CD14-positive monocyte (primary cell): ENCODE results near the gene EFCC1. TPM values are rescaled to one million over a fixed set of nuclear protein-coding genes. Genes with fewer than 3 reads are reported as not detected.
A peak's percentile ranks its signal among the peaks of the same experiment; 100 is the strongest.

ENCODE experiments used
- DNase-seq, 3 donors: peaks; one replicate each; pipeline ENCODE4 v3.0.0-alpha.2; 2011 to 2022
- H2AFZ ChIP-seq: 2 replicates; pipeline ENCODE4 v1.6.0; 2012; ENCODE audit warnings: mild to moderate bottlenecking, low read depth, low read length, inconsistent platforms; ENCODE audit not compliant: insufficient read depth, poor library complexity, severe bottlenecking
- H3K27ac ChIP-seq, 2 donors: 1 replicate in 1 of 2; 2 replicates in 1 of 2; pipeline ENCODE4 v1.5.1; 2012 to 2013; ENCODE audit warnings: low read length in 2 of 2, control low read depth in 1 of 2, inconsistent platforms in 1 of 2, low read depth in 1 of 2, mild to moderate bottlenecking in 1 of 2
- H3K27me3 ChIP-seq, 2 donors: one replicate each; pipeline versions ENCODE4 v1.6.0 to v1.6.1; 2011 to 2013; ENCODE audit warnings: low read length in 2 of 2; ENCODE audit not compliant: control insufficient read depth in 2 of 2, insufficient read depth in 2 of 2
- H3K36me3 ChIP-seq, 2 donors: replicated peaks in 1 of 2; 1 replicate in 1 of 2; 2 replicates in 1 of 2; pipeline versions ENCODE4 v1.5.1 to v1.6.1; 2012 to 2013; ENCODE audit warnings: low read length in 2 of 2, control low read depth in 1 of 2, inconsistent platforms in 1 of 2, mild to moderate bottlenecking in 1 of 2; ENCODE audit not compliant: insufficient read depth in 2 of 2, control insufficient read depth in 1 of 2
- H3K4me1 ChIP-seq, 2 donors: 1 replicate in 1 of 2; 2 replicates in 1 of 2; pipeline versions ENCODE4 v1.5.1 to v1.6.1; 2012 to 2013; ENCODE audit warnings: low read length in 2 of 2, control low read depth in 1 of 2, inconsistent platforms in 1 of 2, mild to moderate bottlenecking in 1 of 2, moderate library complexity in 1 of 2; ENCODE audit not compliant: insufficient read depth in 2 of 2, control insufficient read depth in 1 of 2
- H3K4me2 ChIP-seq: replicated peaks from 2 replicates; pipeline ENCODE3; 2012; ENCODE audit warnings: low read length, moderate library complexity, mild to moderate bottlenecking; ENCODE audit not compliant: poor library complexity, severe bottlenecking; ENCODE audit errors: extremely low read depth
- H3K4me3 ChIP-seq, 3 experiments: fragments of 200-600 bp in 1 of 3; sonication (generic) in 1 of 3; replicated peaks in 1 of 3; 1 replicate in 2 of 3; 2 replicates in 1 of 3; pipeline ENCODE4 v1.5.1; 2011 to 2013; ENCODE audit warnings: low read length in 3 of 3, mild to moderate bottlenecking in 3 of 3, control low read depth in 2 of 3, low read depth in 2 of 3, inconsistent platforms in 1 of 3, moderate library complexity in 1 of 3
- H3K79me2 ChIP-seq: 2 replicates; pipeline ENCODE4 v1.6.0; 2012; ENCODE audit warnings: mild to moderate bottlenecking, control low read depth, inconsistent platforms, low read length, moderate library complexity; ENCODE audit not compliant: insufficient read depth
- H3K9ac ChIP-seq: 2 replicates; pipeline ENCODE4 v1.6.0; 2017; ENCODE audit warnings: low read length, mild to moderate bottlenecking; ENCODE audit not compliant: insufficient read depth, poor library complexity, severe bottlenecking
- H3K9me3 ChIP-seq, 2 donors: replicated peaks in 1 of 2; 1 replicate in 1 of 2; 2 replicates in 1 of 2; pipeline versions ENCODE4 v1.5.1 to v1.6.1; 2012 to 2013; ENCODE audit warnings: low read length in 2 of 2, control low read depth in 1 of 2; ENCODE audit not compliant: control insufficient read depth in 1 of 2, insufficient read depth in 1 of 2
- H4K20me1 ChIP-seq: 2 replicates; pipeline ENCODE4 v1.6.0; 2012; ENCODE audit warnings: mild to moderate bottlenecking, low read length, control low read depth, moderate library complexity; ENCODE audit not compliant: insufficient read depth
- H3K27ac Mint-ChIP-seq, 7 donors: one replicate each; pipeline ENCODE4 v1.8.0; 2020; ENCODE audit warnings: mild to moderate bottlenecking in 7 of 7, mixed read lengths in 7 of 7, moderate library complexity in 6 of 7, inconsistent platforms in 2 of 7
- H3K27me3 Mint-ChIP-seq, 3 donors: one replicate each; pipeline ENCODE4 v1.8.0; 2021 to 2022; ENCODE audit warnings: low read depth in 3 of 3, mild to moderate bottlenecking in 3 of 3, mixed read lengths in 3 of 3, moderate library complexity in 3 of 3, inconsistent platforms in 1 of 3
- H3K36me3 Mint-ChIP-seq, 2 donors: one replicate each; pipeline ENCODE4 v1.8.0; 2020; ENCODE audit warnings: mixed read lengths in 2 of 2, inconsistent platforms in 1 of 2, mild to moderate bottlenecking in 1 of 2
- H3K4me1 Mint-ChIP-seq: one replicate; pipeline ENCODE4 v1.8.0; 2020; ENCODE audit warnings: mild to moderate bottlenecking, mixed read lengths
- H3K4me3 Mint-ChIP-seq, 2 donors: one replicate each; pipeline ENCODE4 v1.8.0; 2020; ENCODE audit warnings: mild to moderate bottlenecking in 2 of 2, mixed read lengths in 2 of 2, moderate library complexity in 1 of 2
- H3K9me3 Mint-ChIP-seq, 7 donors: one replicate each; pipeline ENCODE4 v1.8.0; 2020 to 2022; ENCODE audit warnings: mixed read lengths in 7 of 7, mild to moderate bottlenecking in 6 of 7, moderate library complexity in 6 of 7, inconsistent platforms in 2 of 7
- CTCF ChIP-seq: fragments of 200-600 bp; IDR thresholded peaks from one replicate; pipeline ENCODE4 v1.8.0; 2022; ENCODE audit warnings: antibody characterized with exemption, mild to moderate bottlenecking
- WGBS: methylation state at CpG from one replicate; pipeline ENCODE4 v1.1.5; 2013; ENCODE audit warnings: missing lambda C conversion rate; ENCODE audit not compliant: insufficient coverage; 5-methylcytosine and 5-hydroxymethylcytosine counted together
- intact Hi-C, 2 donors: fragments of 100-400 bp; cut with micrococcal nuclease; formaldehyde crosslinking; loops; one replicate each; pipeline versions ENCODE4 v1.15.0 to v1.15.1; 2023
- polyA plus RNA-seq, 3 donors: library from polyadenylated mRNA; depleted of rRNA in 1 of 3; unstranded in 2 of 3; stranded (reverse) in 1 of 3; fragments of 300-500 nt in 2 of 3; fragments of >200 nt in 1 of 3; fragmentation: Illumina TruSeq in 2 of 3; gene quantifications; 1 replicate in 2 of 3; 2 replicates in 1 of 3; pipeline ENCODE4 v1.2.3, GENCODE V29; 2012 to 2021

Gene EFCC1
- polyA plus RNA-seq, 3 donors = 0.11 to 0.15 TPM; not detected in 1

DNA sequence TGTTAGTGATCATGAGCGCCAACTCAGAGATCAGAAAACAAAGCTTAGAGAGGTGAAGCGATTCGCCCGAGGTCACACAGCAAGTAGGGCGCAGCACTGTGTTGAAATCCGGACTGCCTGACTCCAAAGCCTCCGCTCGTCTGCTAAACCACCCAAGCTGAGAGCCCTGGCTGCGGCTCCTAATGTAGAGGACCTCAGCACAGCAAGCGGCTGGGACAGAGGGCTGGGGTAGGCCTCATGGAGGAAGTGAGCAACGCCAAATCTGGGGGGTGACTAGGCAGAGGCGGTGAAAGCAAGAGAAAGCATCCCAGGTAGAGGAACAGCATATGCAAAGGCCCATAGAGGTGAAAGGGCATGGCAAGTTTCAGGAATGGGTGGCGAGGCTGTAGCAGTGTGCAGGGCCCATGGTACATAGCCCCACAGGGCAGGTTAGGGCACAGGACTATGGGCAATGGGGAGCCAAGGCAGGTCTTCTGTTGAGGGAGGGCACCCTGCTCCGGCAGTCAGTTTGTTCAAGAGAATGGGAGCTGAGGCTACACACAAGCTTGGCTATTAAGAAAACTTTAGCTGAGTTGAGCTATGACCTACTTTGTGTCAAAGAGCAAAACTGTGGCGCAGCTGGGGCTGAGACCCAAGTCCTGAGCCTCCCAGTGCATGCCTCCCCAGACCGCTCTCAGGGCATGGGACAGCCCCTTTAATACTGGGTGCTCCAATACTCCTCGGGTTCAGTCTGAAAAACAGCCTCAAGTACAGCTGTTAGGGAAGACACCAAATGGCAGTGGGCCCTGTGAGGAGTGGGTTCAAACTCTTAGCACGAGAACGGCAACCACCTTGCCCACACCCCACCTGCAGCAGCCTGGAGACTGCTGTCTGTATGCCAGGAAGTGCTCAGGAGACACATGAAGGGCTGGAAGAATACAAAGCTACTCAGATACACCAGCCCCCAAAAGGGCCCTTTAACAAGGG lies 6.2 kb upstream of the EFCC1 start:
- peaks cover 0 to 2% (median 0%) of the 10 kb centered on the region in 7 donors for H3K9me3 Mint-ChIP-seq
- no peak overlapping the region for H3K9ac ChIP-seq
- peaks cover 0 to 2% of the 10 kb centered on the region in 2 donors for H3K36me3 Mint-ChIP-seq
- H3K4me3 ChIP-seq = peak overlapping the region in 1 of 3 experiments; percentile 67
- no peak overlapping the region for H3K27ac ChIP-seq
- H4K20me1 ChIP-seq = no peaks in the 10 kb centered on the region
- WGBS = 71% methylated on average over 16 of the region's 19 CpGs
- DNase-seq = no peak
- intact Hi-C loops = no loop called here
- H3K27me3 Mint-ChIP-seq = peaks cover 14 to 22% (median 21%) of the 10 kb centered on the region in 3 donors
- H3K79me2 ChIP-seq = no peaks in the 10 kb centered on the region
- peaks cover 5 to 18% of the 10 kb centered on the region in 2 donors for H3K27me3 ChIP-seq
- peaks cover 32% of the 10 kb centered on the region for H3K4me1 Mint-ChIP-seq
- no peak for TF ChIP-seq CTCF
- no peaks in the 10 kb centered on the region for H3K36me3 ChIP-seq
- H3K4me1 ChIP-seq = peaks cover 30 to 34% of the 10 kb centered on the region in 2 donors
- H3K4me2 ChIP-seq = peak overlapping the region; percentile 75
- H3K27ac Mint-ChIP-seq = peak overlapping the region in 4 of 7 donors; percentile 38 to 83 (median 67)
- peak overlapping the region; percentile 78 for H2AFZ ChIP-seq
- H3K9me3 ChIP-seq = no peaks in the 10 kb centered on the region
- peak overlapping the region in 1 of 2 donors; percentile 69 for H3K4me3 Mint-ChIP-seq

DNA sequence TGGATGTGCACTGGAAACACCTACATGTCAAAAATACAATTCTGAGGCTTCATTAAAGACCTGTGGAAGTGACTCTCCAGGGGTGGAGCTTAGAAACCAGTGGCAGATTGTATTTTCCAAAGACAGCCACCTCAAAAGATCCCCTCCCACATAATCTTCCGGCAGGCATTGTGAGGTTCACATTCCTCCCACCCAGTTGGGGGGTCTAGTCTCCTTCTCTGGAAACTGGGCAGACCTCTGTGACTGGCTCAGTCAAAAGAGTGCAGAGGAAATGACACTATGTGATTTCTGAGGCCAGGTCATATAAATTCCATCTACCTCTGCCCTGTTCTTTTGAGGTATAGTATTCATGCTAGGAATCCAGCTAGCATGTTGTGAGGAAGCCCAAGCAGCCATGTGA lies 5.4 kb upstream of the EFCC1 start:
- peaks cover 14 to 26% of the 10 kb centered on the region in 2 donors for H3K27me3 ChIP-seq
- Mint-ChIP-seq H3K4me3 (no peak overlapping the region), H3K9me3 (peaks cover 0 to 5% (median 0%) of the 10 kb centered on the region in 7 donors), H3K27me3 (peaks cover 23 to 30% (median 27%) of the 10 kb centered on the region in 3 donors), H3K36me3 (peaks cover 0 to 2% of the 10 kb centered on the region in 2 donors), H3K27ac (peak overlapping the region in 4 of 7 donors; percentile 25 to 58 (median 36)), H3K4me1 (peaks cover 32% of the 10 kb centered on the region)
- intact Hi-C loops = no loop called here
- no peak overlapping the region for H3K27ac ChIP-seq
- no CpG with 5 or more reads among the region's 1 CpG for WGBS
- no peaks in the 10 kb centered on the region for H3K36me3 ChIP-seq
- peaks cover 0 to 3% of the 10 kb centered on the region in 2 donors for H3K9me3 ChIP-seq
- H3K4me1 ChIP-seq = peaks cover 30 to 35% of the 10 kb centered on the region in 2 donors
- H3K79me2 ChIP-seq = no peaks in the 10 kb centered on the region
- no peak overlapping the region for H2AFZ ChIP-seq
- H3K4me2 ChIP-seq = no peak overlapping the region
- TF ChIP-seq CTCF = no peak
- no peak overlapping the region for H3K4me3 ChIP-seq
- no peak for DNase-seq
- no peak overlapping the region for H3K9ac ChIP-seq
- no peaks in the 10 kb centered on the region for H4K20me1 ChIP-seq
